ENCODE results near the gene LMOD2.

The LMOD2 gene

GRCh38 chr7:123661765-123662164, 6.1 kb downstream of the LMOD2 start:
- Histone ChIP-seq H3K36me3 (ENCODE audit: insufficient read depth, low read length) (no peaks in the 10 kb centered on the region), H3K4me1 (ENCODE audit: insufficient read depth, low read length, severe bottlenecking) (no peaks in the 10 kb centered on the region), H3K79me2 (ENCODE audit: insufficient read depth, low read length) (no peaks in the 10 kb centered on the region), H3K4me3 (ENCODE audit: low read depth, low read length, poor library complexity, severe bottlenecking) (no peak overlapping the region), H3F3A (ENCODE audit: insufficient read depth, low read length) (no peaks in the 10 kb centered on the region), H3K27ac (ENCODE audit: low read depth, low read length, poor library complexity, severe bottlenecking) (no peak overlapping the region), H3K4me2 (ENCODE audit: low read length) (no peak overlapping the region), H4K20me1 (ENCODE audit: insufficient read depth, low read length) (no peaks in the 10 kb centered on the region), H2AFZ (ENCODE audit: low read length) (no peak overlapping the region), H3K9me2 (ENCODE audit: low read depth, low read length) (no peaks in the 10 kb centered on the region), H3K27me3 (ENCODE audit: insufficient read depth, low read length) (no peaks in the 10 kb centered on the region), H3K9ac (ENCODE audit: low read length) (no peak overlapping the region), H3K9me3 (ENCODE audit: low read length) (no peaks in the 10 kb centered on the region)
- TF ChIP-seq, protein P1, sequence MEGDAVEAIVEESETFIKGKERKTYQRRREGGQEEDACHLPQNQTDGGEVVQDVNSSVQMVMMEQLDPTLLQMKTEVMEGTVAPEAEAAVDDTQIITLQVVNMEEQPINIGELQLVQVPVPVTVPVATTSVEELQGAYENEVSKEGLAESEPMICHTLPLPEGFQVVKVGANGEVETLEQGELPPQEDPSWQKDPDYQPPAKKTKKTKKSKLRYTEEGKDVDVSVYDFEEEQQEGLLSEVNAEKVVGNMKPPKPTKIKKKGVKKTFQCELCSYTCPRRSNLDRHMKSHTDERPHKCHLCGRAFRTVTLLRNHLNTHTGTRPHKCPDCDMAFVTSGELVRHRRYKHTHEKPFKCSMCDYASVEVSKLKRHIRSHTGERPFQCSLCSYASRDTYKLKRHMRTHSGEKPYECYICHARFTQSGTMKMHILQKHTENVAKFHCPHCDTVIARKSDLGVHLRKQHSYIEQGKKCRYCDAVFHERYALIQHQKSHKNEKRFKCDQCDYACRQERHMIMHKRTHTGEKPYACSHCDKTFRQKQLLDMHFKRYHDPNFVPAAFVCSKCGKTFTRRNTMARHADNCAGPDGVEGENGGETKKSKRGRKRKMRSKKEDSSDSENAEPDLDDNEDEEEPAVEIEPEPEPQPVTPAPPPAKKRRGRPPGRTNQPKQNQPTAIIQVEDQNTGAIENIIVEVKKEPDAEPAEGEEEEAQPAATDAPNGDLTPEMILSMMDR (IDR thresholded peaks at IDR 0.05; ENCODE audit: low read length) = no peak
- TF ChIP-seq EZH2 (IDR thresholded peaks at IDR 0.05; ENCODE audit: borderline replicate concordance, low read length) = no peak

GRCh38 chr7:123662293-123662692, 6.6 kb downstream of the LMOD2 start:
- no peak overlapping the region for H3K9ac ChIP-seq (ENCODE audit: low read length)
- no peak overlapping the region for H3K4me2 ChIP-seq (ENCODE audit: low read length)
- no peak overlapping the region for H3K27ac ChIP-seq (ENCODE audit: low read depth, low read length, poor library complexity, severe bottlenecking)
- no peaks in the 10 kb centered on the region for H3F3A ChIP-seq (ENCODE audit: insufficient read depth, low read length)
- no peaks in the 10 kb centered on the region for H4K20me1 ChIP-seq (ENCODE audit: insufficient read depth, low read length)
- TF ChIP-seq, protein P1 (IDR thresholded peaks at IDR 0.05; ENCODE audit: low read length) = no peak
- TF ChIP-seq EZH2 (IDR thresholded peaks at IDR 0.05; ENCODE audit: borderline replicate concordance, low read length) = no peak
- no peaks in the 10 kb centered on the region for H3K9me2 ChIP-seq (ENCODE audit: low read depth, low read length)
- H3K4me1 ChIP-seq (ENCODE audit: insufficient read depth, low read length, severe bottlenecking) = no peaks in the 10 kb centered on the region
- no peaks in the 10 kb centered on the region for H3K36me3 ChIP-seq (ENCODE audit: insufficient read depth, low read length)
- no peak overlapping the region for H3K4me3 ChIP-seq (ENCODE audit: low read depth, low read length, poor library complexity, severe bottlenecking)
- no peaks in the 10 kb centered on the region for H3K27me3 ChIP-seq (ENCODE audit: insufficient read depth, low read length)
- no peaks in the 10 kb centered on the region for H3K9me3 ChIP-seq (ENCODE audit: low read length)
- H3K79me2 ChIP-seq (ENCODE audit: insufficient read depth, low read length) = no peaks in the 10 kb centered on the region
- H2AFZ ChIP-seq (ENCODE audit: low read length) = no peak overlapping the region

DNA sequence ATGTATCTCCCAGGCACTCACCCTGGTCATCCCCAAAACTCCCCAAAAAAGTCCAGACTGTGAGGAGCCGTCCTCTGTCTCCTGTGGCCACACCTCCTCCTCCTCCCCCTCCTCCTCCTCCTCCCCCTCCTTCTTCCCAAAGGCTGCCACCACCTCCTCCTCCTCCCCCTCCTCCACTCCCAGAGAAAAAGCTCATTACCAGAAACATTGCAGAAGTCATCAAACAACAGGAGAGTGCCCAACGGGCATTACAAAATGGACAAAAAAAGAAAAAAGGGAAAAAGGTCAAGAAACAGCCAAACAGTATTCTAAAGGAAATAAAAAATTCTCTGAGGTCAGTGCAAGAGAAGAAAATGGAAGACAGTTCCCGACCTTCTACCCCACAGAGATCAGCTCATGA, 7.1 kb downstream of the LMOD2 start:
- no peak overlapping the region for H2AFZ ChIP-seq (ENCODE audit: low read length)
- H3K9me3 ChIP-seq (ENCODE audit: low read length) = no peaks in the 10 kb centered on the region
- no peaks in the 10 kb centered on the region for H3F3A ChIP-seq (ENCODE audit: insufficient read depth, low read length)
- no peaks in the 10 kb centered on the region for H3K79me2 ChIP-seq (ENCODE audit: insufficient read depth, low read length)
- no peak overlapping the region for H3K9ac ChIP-seq (ENCODE audit: low read length)
- H3K4me3 ChIP-seq (ENCODE audit: low read depth, low read length, poor library complexity, severe bottlenecking) = no peak overlapping the region
- H4K20me1 ChIP-seq (ENCODE audit: insufficient read depth, low read length) = no peaks in the 10 kb centered on the region
- H3K4me2 ChIP-seq (ENCODE audit: low read length) = no peak overlapping the region
- no peaks in the 10 kb centered on the region for H3K4me1 ChIP-seq (ENCODE audit: insufficient read depth, low read length, severe bottlenecking)
- H3K9me2 ChIP-seq (ENCODE audit: low read depth, low read length) = no peaks in the 10 kb centered on the region
- no peaks in the 10 kb centered on the region for H3K27me3 ChIP-seq (ENCODE audit: insufficient read depth, low read length)
- no peak for TF ChIP-seq EZH2 (IDR thresholded peaks at IDR 0.05; ENCODE audit: borderline replicate concordance, low read length)
- TF ChIP-seq, protein P1 (IDR thresholded peaks at IDR 0.05; ENCODE audit: low read length) = no peak
- H3K27ac ChIP-seq (ENCODE audit: low read depth, low read length, poor library complexity, severe bottlenecking) = no peak overlapping the region
- no peaks in the 10 kb centered on the region for H3K36me3 ChIP-seq (ENCODE audit: insufficient read depth, low read length)

All from OCI-LY1 (cell line).